Keratinocyte (primary cell): Measurements from ENCODE around the gene PEX7. TPM values are rescaled to one million over a fixed set of nuclear protein-coding genes. Genes with fewer than 3 reads are reported as not detected.
"Not testable (repeated sequence)": the region's sequence is repeated elsewhere in the genome, so short reads cannot be mapped to it uniquely, and the experiment has no call there.

ENCODE experiments used
- DNase-seq: peaks from one replicate; pipeline ENCODE4 v3.0.0-alpha.2; 2011; ENCODE audit warnings: low read depth, missing footprints, low spot score
- FAIRE-seq: peaks from 2 replicates; lab custom pipeline; 2011; peaks lifted over from hg19 to GRCh38; lab: Jason Lieb, UNC
- H2AFZ ChIP-seq: 2 replicates; pipeline ENCODE4 v1.6.0; 2012; ENCODE audit warnings: low read length, control low read depth, inconsistent platforms; ENCODE audit not compliant: control insufficient read depth
- H3K27ac ChIP-seq: 2 replicates; pipeline ENCODE4 v1.5.1; 2011; ENCODE audit warnings: low read length; ENCODE audit not compliant: control insufficient read depth, insufficient read depth
- H3K27me3 ChIP-seq: 3 replicates; pipeline ENCODE4 v1.6.0; 2011; ENCODE audit warnings: low read length; ENCODE audit not compliant: control insufficient read depth, insufficient read depth; ENCODE audit errors: extremely low read depth
- H3K36me3 ChIP-seq, 2 experiments: 2 replicates in 1 of 2; 3 replicates in 1 of 2; pipeline ENCODE4 v1.5.1; 2011; ENCODE audit warnings: low read length in 2 of 2, mild to moderate bottlenecking in 1 of 2; ENCODE audit not compliant: control insufficient read depth in 2 of 2, insufficient read depth in 2 of 2; ENCODE audit errors: extremely low read depth in 1 of 2
- H3K4me1 ChIP-seq: 3 replicates; pipeline ENCODE4 v1.5.1; 2011; ENCODE audit warnings: low read length; ENCODE audit not compliant: control insufficient read depth, insufficient read depth; ENCODE audit errors: extremely low read depth
- H3K4me2 ChIP-seq: 3 replicates; pipeline ENCODE4 v1.6.0; 2011; ENCODE audit warnings: low read depth, low read length; ENCODE audit not compliant: control insufficient read depth, insufficient read depth; ENCODE audit errors: extremely low read depth
- H3K4me3 ChIP-seq, 3 experiments: fragments of 200-600 bp in 1 of 3; sonication (generic) in 1 of 3; 2 replicates in 2 of 3; 3 replicates in 1 of 3; pipeline ENCODE4 v1.5.1; 2011 to 2016; ENCODE audit warnings: low read length in 3 of 3, mild to moderate bottlenecking in 3 of 3, control low read depth in 2 of 3, inconsistent platforms in 1 of 3, low read depth in 1 of 3, mixed read lengths in 1 of 3, mixed run types in 1 of 3, moderate library complexity in 1 of 3; ENCODE audit not compliant: control insufficient read depth in 2 of 3, insufficient read depth in 2 of 3; ENCODE audit errors: extremely low read depth in 1 of 3
- H3K79me2 ChIP-seq: 2 replicates; pipeline ENCODE4 v1.6.0; 2012; ENCODE audit warnings: low read length; ENCODE audit not compliant: control insufficient read depth, insufficient read depth
- H3K9ac ChIP-seq: 3 replicates; pipeline ENCODE4 v1.6.0; 2011; ENCODE audit warnings: low read length; ENCODE audit not compliant: control insufficient read depth, insufficient read depth; ENCODE audit errors: extremely low read depth
- H3K9me1 ChIP-seq: 3 replicates; pipeline ENCODE4 v1.6.0; 2011; ENCODE audit warnings: low read length; ENCODE audit not compliant: control insufficient read depth, insufficient read depth; ENCODE audit errors: extremely low read depth
- H3K9me3 ChIP-seq: 2 replicates; pipeline ENCODE4 v1.5.1; 2012; ENCODE audit warnings: low read depth, low read length; ENCODE audit not compliant: control insufficient read depth
- H4K20me1 ChIP-seq: 3 replicates; pipeline ENCODE4 v1.6.0; 2011; ENCODE audit warnings: low read length; ENCODE audit not compliant: control insufficient read depth, insufficient read depth; ENCODE audit errors: extremely low read depth
- CTCF ChIP-seq, 3 experiments: IDR thresholded peaks in 1 of 3; conservative IDR thresholded peaks in 1 of 3; optimal IDR thresholded peaks in 1 of 3; 2 replicates in 2 of 3; 3 replicates in 1 of 3; pipeline versions ENCODE3 to v1.5.1; 2011; ENCODE audit warnings: low read length in 3 of 3, mild to moderate bottlenecking in 3 of 3, moderate library complexity in 2 of 3, control low read depth in 1 of 3, inconsistent platforms in 1 of 3; ENCODE audit not compliant: insufficient read depth in 2 of 3; ENCODE audit errors: extremely low read depth in 1 of 3
- EZH2 ChIP-seq: IDR thresholded peaks from one replicate; pipeline ENCODE4 v1.6.1; 2012; ENCODE audit warnings: inconsistent platforms, mild to moderate bottlenecking, low read length, moderate library complexity
- dilution Hi-C: fragments of 300-500 bp; cut with MboI; formaldehyde crosslinking; loops from one replicate; pipeline ENCODE4 v1.7.0; 2020; ENCODE audit warnings: low sequenced_read_pairs; ENCODE audit not compliant: extremely low pct_ligation_motif_present
- polyA plus RNA-seq, 5 experiments: library from polyadenylated mRNA; depleted of rRNA in 3 of 5; stranded (reverse) in 3 of 5; stranded (forward) in 1 of 5; unstranded in 1 of 5; fragments of >200 nt; gene quantifications; 1 replicate in 1 of 5; 2 replicates in 3 of 5; 3 replicates in 1 of 5; pipeline versions ENCODE4 v1.2.1 to v1.2.3, GENCODE V29; 2011 to 2012; ENCODE audit warnings: missing spikeins in 2 of 5, low read depth in 1 of 5, low replicate concordance in 1 of 5

Gene PEX7
- polyA plus RNA-seq, 1 donor (not counting 4 experiments of a cell fraction or from before 2014, with no cell fraction given) = 15.6 TPM

GRCh38 chr6:136873748-136874147, 51.4 kb downstream of the PEX7 start:
- no peak for FAIRE-seq
- TF ChIP-seq CTCF (optimal IDR thresholded peaks at IDR 0.05 in 1 of 3, IDR thresholded peaks at IDR 0.05 in 1 of 3, conservative IDR thresholded peaks at IDR 0.05 in 1 of 3; ENCODE audit: extremely low read depth in 1 of 3, insufficient read depth in 2 of 3, low read length in 3 of 3) = no peak
- no peak for TF ChIP-seq EZH2
- no peaks in the 10 kb centered on the region for H4K20me1 ChIP-seq
- no peaks in the 10 kb centered on the region for H3K27me3 ChIP-seq
- H3K4me2 ChIP-seq = no peak overlapping the region
- H3K9ac ChIP-seq = no peak overlapping the region
- H3K27ac ChIP-seq = no peak overlapping the region
- no peaks in the 10 kb centered on the region for H3K9me1 ChIP-seq
- H3K4me3 ChIP-seq = no peak overlapping the region
- no peaks in the 10 kb centered on the region for H3K4me1 ChIP-seq
- no peak for DNase-seq
- H3K9me3 ChIP-seq = peaks cover 3% of the 10 kb centered on the region
- no peaks in the 10 kb centered on the region for H3K79me2 ChIP-seq
- no peaks in the 10 kb centered on the region for H3K36me3 ChIP-seq
- no peak overlapping the region for H2AFZ ChIP-seq
- dilution Hi-C loops = no loop called here

GRCh38 chr6:136876469-136876868, 54.1 kb downstream of the PEX7 start:
- H3K9me1 ChIP-seq, H3K27me3 ChIP-seq, DNase-seq, H4K20me1 ChIP-seq, H3K27ac ChIP-seq, dilution Hi-C loops, FAIRE-seq, H2AFZ ChIP-seq, H3K4me2 ChIP-seq, H3K9ac ChIP-seq, H3K9me3 ChIP-seq, H3K79me2 ChIP-seq, H3K36me3 ChIP-seq, H3K4me1 ChIP-seq, H3K4me3 ChIP-seq: not testable (repeated sequence)

- Histone ChIP-seq H3K36me3 (no peaks in the 10 kb centered on the region), H3K9ac (no peak overlapping the region), H3K27ac (no peak overlapping the region), H3K27me3 (no peaks in the 10 kb centered on the region), H3K79me2 (no peaks in the 10 kb centered on the region), H4K20me1 (no peaks in the 10 kb centered on the region), H3K4me3 (no peak overlapping the region), H3K9me1 (no peaks in the 10 kb centered on the region), H3K4me1 (no peaks in the 10 kb centered on the region), H3K4me2 (no peak overlapping the region), H3K9me3 (no peaks in the 10 kb centered on the region), H2AFZ (no peak overlapping the region)
- dilution Hi-C loops = no loop called here
- FAIRE-seq (peak; percentile 20), DNase-seq (no peak)
- TF ChIP-seq CTCF (optimal IDR thresholded peaks at IDR 0.05 in 1 of 3, IDR thresholded peaks at IDR 0.05 in 1 of 3, conservative IDR thresholded peaks at IDR 0.05 in 1 of 3; ENCODE audit: extremely low read depth in 1 of 3, insufficient read depth in 2 of 3, low read length in 3 of 3) (no peak), EZH2 (no peak)
Observed at GRCh38 chr6:136880748-136881460, 58.5 kb downstream of the PEX7 start.
